Activated T-cell treated with anti-CD3 and anti-CD28 coated beads, Interleukin-2, amount 50 U/mL, for 1 hour (primary cell): Measurements from ENCODE around the gene PROCA1.
"Not testable (repeated sequence)": the region's sequence is repeated elsewhere in the genome, so short reads cannot be mapped to it uniquely, and the experiment has no call there.

ENCODE experiments used
- DNase-seq: peaks from one replicate; pipeline ENCODE4 v3.0.0-alpha.2; 2020

The PROCA1 gene

DNA sequence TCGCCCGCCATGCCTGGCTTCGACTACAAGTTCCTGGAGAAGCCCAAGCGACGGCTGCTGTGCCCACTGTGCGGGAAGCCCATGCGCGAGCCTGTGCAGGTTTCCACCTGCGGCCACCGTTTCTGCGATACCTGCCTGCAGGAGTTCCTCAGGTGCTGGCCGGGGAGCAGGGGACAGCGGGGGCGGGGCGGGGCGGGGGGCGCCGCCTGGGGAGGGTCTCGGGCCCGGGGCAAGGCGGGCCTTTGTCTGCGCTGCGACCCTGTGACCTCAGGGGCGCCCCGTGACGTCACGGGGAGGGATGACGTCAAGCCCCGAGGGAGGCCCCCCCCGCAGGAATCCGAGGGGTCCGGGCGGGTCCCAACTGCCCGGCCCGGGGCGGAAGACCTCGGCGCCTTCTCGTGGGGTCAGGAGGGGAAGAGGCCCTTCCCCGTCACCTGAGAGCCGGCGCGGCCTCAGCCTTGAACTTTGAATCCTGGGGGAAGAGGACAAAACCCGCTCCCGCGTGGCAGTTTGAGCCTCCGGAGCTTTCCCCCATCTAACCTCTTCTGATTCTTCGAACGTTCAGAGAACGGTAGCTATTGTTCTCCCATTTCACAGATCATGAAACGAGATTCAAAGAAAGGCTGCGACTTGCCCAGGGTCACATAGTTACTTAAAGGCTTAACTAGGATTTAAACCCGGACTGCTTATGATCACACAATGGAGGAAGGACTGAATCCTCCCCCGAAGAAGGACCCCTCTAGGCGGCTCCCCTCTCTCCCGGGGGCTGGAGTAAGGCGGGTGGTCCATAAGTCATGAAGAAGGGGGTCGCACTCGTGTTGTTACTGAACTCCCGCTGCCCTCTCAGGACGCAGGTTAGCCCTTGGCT lies 32.6 kb upstream of the PROCA1 start:
- DNase-seq: peak; percentile 80

DNA sequence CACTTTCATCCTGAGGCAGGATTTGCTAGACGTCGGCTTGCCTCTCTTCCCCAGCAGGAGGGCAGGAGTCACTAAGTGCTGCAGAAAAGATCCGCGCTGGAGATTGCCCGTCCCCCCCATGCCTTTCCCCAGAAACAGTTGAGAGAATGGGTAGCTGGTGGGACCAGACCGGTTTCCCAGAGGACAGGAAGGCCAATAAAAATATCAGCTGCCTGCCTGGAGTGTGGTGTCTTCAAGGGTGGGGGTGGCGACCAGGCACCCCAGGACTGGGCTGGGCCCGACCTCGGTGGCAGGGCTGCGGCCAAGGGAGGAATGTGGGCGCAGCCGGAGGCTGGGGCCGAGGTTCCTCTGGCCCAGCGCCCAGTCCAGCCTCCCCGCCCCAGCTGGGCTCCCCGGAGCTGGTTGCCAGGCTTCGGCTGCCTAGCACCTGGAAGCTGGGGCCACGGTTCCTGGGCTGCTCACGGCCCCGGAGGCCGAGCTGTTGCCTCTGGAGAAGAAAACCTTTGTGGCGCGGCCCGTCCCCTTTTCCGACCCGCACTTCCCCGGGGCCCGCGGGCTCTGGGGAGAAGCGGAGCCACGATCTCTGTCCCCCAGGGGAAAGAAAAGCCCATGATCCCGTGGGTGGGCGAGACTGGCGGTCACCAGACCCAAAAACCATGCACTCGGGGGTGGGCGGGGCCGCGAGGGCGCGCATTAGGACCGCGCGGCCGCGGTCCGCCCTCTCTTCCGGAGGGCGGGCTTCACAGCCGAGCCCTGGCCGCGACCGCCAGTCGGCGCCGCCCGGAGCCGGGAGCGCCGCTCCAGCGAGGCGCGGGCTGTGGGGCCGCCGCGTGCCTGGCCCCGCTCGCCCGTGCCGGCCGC lies 31.8 kb upstream of the PROCA1 start, which contains the start of gene TRAF4:
TRAF4 (plus strand) TSS at position 769 of the 861 bp plus-strand sequence. CDS start 102 bp downstream, outside the sequence.
- peak; percentile 82 for DNase-seq

DNA sequence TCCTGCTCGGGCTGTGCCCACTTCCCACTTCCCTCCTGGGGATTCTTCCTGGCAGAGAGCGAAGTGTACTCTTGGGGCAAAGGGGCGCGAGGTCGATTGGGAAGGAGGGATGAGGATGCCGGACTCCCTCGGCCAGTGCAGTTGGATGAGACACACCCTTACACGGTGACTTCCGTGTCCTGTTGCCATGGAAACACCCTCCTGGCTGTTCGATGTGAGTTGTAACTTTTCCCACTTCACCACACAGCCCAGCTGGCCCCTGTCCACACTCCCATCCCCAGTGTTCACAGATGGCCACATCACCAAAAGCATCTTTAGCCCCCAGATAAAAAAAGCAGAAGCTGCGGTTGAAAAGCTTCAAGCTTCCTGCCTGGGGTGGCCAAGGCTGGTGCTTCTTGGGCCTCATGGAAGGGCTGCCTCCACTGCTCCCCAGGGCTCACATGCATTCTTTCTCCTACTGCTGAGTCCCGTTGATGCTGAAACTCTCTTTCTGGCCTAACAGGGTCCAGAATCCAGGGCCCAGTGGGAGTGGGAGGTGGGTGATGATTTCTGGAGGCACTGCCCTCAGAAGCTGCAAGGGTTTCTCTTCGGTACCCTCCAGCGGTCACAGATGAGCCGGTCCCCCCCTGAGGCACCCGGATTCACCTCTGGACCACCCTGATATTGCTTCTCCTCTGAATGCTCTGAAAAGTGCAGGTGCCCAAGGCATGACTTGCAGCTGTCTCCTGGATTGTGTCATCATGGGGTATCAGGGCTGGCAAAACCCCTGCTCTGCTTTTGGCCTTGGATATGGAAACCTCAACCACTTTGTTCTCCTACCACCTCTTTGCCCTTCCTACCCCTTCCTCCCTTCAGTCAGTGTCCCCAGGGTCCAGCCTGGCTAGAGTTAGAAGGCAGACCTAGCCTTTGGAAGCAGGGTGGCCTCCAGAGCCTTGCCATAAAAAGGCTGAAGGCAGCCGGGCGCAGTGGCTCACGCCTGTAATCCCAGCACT lies 30.0 kb upstream of the PROCA1 start:
- DNase-seq: no peak

DNA sequence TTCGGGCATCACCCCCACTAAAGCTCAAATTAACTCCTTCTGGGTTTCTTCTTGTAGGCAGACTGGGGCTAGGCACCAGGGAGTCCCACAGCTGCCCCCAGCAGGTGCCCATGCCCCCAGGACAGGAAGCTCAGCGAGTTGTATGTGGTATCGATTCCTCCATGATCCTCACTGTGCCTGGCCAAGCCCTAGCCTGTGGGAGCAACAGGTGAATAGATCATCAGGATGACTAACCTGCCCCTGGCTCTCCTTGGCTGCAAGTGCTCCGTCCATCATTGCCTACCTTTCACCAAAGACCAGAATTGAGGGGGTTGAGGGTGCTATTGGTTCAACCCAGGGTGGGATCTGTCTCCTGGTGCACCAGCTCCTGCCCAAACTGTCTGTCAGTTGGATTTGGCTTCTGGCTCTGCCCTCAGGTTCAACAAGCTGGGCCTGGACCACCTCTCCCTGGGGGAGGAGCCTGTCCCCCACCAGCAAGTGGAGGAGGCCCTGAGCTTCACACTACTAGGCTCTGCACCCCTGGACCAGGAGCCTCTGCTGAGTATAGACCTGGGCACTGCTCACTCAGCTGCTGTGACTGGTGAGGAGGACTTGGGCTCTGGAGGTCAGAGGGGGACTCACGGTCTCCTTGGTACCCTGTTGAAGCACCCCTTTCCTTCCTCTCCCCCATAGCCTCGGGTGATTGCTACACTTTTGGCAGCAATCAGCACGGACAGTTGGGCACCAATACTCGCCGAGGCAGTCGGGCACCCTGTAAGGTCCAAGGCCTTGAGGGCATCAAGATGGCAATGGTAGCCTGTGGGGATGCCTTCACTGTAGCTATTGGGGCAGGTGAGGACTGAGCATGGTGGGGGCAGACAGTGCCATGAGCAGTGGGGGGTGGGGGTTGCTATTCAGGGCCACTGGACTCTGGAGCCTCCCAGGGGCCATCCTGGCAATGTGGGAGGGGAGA lies 29.0 kb upstream of the PROCA1 start:
- DNase-seq: no peak

DNA sequence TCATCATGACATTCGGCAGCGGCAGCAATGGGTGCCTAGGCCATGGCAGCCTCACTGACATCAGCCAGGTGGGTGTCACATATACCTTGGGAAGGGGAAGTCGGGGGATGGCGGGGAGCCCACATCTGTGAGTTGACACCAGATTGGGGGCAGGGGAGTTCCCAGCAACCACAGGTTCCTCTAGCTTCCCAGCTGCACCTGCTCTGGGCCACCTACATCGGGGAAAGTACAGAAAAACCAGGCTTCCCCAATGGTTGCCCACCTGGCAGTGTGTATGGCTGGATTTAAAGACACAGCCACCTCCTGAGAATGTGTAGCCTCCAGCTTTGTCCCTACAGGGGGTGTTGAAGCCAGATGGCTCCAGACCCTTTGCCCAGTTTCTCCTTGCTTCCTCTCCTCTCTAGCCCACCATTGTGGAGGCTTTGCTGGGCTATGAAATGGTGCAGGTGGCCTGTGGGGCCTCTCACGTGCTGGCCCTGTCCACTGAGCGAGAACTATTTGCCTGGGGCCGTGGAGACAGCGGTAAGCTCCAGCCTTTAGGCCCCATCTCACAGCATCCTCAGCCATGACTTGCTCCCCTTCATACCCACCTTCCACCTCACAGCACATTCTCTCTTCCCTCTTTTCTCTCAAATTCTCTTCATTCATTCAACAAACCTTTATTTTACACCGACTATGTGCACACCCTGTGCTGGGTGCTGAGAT lies 27.1 kb upstream of the PROCA1 start:
- peak; percentile 36 for DNase-seq

DNA sequence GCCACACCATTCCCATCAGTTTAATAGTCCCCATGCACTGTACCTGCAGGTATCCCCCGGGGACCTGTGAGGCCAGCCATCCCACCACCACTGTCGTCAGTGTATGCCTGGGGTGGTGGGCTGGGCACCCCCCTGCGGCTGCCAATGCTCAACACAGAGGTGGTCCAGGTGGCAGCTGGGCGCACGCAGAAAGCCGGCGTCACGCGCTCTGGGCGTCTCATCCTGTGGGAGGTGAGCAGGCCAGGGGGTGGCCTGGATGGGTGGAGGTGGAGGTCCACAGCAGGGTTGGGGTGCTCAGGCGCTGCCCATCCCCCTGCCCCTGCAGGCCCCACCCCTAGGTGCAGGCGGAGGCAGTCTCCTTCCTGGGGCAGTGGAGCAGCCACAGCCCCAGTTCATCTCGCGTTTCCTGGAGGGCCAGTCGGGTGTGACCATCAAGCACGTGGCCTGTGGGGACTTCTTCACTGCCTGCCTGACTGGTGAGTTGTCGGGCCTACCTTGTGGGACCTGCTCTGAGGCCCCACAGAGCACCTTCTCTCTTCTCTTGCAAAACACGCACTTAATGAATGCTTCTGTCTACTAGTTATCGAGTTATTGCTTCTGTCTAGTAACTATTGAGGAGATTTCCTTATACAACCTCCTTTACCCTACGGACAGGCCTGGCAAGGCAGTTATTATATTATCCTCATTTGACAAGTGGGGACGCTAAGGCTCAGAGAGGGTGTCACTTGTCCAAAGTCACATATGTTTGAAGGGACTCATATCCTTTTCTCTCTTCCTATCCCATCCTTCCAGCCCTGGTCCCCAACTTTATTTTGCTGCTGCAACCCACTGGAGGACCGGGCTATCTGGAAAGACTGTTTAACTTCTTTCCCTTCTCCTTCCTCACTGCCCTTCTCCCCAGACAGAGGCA lies 26.3 kb upstream of the PROCA1 start:
- no peak for DNase-seq

DNA sequence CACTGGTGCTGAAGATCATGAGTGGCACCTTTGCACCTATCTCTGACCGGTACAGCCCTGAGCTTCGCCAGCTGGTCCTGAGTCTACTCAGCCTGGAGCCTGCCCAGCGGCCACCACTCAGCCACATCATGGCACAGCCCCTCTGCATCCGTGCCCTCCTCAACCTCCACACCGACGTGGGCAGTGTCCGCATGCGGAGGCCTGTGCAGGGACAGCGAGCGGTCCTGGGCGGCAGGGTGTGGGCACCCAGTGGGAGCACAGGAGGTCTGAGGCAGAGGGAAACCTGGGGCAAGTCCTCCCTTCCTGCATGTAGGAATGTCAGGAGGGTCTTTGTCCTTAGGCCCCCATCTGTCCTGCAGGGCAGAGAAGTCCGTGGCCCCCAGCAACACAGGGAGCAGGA lies 25.6 kb upstream of the PROCA1 start:
- no peak for DNase-seq

DNA sequence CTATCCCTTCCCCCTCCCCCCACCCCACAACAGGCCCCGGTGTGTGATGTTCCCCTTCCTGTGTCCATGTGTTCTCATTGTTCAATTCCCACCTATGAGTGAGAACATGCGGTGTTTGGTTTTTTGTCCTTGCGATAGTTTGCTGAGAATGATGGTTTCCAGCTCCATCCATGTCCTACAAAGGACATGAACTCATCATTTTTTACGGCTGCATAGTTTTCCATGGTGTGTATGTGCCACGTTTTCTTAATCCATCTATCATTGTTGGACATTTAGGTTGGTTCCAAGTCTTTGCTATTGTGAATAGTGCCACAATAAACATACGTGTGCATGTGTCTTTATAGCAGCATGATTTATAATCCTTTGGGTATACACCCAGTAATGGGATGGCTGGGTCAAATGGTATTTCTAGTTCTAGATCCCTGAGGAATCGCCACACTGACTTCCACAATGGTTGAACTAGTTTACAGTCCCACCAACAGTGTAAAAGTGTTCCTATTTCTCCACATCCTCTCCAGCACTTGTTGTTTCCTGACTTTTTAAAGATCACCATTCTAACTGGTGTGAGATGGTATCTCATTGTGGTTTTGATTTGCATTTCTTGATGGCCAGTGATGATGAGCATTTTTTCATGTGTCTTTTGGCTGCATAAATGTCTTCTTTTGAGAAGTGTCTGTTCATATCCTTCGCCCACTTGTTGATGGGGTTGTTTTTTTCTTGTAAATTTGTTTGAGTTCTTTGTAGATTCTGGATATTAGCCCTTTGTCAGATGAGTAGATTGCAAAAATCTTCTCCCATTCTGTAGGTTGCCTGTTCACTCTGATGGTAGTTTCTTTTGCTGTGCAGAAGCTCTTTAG lies 24.5 kb upstream of the PROCA1 start:
- not testable (repeated sequence) for DNase-seq

DNA sequence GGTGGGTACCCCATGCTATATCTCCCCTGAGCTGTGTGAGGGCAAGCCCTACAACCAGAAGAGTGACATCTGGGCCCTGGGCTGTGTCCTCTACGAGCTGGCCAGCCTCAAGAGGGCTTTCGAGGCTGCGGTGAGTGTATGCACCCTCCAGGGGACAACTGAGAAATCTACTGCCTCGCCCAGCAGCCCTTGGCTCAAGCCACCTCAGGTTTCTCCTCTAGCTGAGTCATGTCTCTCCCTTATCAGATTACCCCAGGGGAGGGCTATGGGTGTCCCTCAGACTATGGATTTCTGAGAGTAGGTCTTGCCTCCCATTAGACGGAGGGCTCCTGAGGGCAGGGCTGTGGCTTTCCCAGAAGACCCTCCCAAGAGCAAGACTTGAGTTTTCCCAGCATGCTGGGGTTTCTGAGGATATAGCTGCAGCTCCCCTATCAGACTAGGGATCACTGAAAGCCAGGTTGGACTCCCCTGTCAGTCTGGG lies 23.6 kb upstream of the PROCA1 start:
- DNase-seq: no peak

DNA sequence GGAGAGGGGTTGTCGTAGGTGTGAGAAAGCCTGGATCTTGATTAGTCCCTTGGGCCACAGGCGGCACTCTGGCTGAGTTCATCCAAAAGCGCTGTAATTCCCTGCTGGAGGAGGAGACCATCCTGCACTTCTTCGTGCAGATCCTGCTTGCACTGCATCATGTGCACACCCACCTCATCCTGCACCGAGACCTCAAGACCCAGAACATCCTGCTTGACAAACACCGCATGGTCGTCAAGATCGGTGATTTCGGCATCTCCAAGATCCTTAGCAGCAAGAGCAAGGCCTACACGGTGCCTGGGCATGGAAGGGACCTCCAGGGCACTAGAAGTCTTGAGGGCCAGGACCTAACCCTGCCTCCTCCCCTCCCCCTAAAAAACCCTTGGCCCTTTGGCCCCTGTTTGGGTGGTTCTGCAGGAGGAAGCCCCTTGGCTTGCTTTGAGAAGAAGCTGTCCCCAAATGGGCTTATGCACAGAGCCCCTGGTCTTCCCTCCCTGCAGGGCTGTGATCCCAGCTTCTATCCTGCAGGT lies 23.1 kb upstream of the PROCA1 start:
- no peak for DNase-seq

DNA sequence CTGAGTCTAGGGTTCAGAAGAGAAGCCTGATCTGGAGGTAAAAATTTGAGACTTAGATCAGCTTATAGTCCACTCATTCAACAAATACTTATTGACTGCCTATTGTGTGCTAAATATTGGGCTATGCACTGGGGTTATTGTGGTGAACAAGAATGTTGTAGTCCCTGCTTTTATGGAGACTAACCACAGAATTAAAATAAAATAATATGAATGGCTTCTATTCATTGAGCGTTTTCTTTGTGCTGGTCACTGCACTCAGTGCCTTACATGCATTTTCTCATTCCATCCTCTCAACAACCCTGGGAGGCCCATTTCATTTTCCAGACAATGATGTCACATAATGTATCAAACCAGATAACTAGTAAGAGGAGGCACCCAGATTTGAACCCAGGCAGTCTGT lies 21.7 kb upstream of the PROCA1 start:
- no peak for DNase-seq

DNA sequence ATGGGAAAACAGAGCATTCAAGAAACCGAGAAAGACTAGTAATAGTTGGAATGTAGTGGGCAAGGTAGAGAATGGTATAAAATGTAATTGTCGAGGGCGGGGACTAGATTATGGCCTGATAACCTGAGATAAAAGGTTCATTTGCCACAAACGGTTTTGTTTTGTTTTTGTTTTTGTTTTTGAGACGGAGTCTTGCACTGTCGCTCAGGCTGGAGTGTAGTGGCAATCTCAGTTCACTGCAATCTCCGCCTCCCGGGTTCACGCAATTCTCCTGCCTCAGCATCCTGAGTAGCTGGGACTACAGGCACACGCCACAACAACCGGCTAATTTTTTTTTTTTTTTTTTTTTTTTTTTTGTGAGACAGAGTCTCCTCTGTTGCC lies 18.3 kb upstream of the PROCA1 start:
- no peak for DNase-seq

DNA sequence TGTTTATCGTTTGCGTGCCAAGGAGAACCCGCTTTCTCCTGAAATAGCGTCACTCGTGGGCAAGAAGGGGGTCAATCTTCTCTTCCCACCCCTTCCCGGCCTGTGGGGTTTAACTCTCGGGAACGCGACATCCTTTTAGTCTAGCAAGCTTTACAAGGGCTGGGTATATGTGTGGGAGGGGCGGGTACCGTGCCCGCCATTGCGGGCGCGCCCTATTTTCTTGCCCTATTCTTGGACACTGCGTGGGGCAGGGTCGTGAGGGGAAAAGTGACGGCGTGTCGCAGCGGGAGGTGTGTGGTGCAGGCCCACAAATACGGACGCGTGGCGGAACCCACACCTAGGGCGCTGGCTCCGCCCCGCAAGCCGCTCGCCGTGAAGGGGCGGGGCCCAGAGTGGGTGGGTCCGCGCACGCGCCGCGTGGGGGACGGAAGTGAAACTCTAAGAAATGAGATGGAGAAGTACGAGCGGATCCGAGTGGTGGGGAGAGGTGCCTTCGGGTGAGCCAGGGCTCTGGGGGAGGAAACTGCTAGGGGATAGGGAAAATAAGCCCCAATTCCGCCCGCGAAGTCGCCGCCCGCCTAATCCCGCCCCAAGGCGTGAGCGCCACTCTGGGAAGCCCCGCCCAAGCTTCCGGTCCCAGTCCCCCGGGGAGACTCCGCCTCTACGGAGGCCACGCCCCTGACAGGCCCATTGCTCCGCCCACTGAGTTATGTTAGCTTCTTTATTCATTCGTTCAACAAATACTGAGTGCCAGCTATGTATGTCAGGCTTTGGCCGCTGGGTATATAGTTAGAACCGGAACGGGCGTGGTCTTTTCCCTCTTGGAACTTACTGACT lies 16.9 kb upstream of the PROCA1 start, which contains the start of gene NEK8:
NEK8 (plus strand) TSS at position 425 of the 837 bp plus-strand sequence; CDS start at position 451, 26 bp downstream.
- peak; percentile 99 for DNase-seq

DNA sequence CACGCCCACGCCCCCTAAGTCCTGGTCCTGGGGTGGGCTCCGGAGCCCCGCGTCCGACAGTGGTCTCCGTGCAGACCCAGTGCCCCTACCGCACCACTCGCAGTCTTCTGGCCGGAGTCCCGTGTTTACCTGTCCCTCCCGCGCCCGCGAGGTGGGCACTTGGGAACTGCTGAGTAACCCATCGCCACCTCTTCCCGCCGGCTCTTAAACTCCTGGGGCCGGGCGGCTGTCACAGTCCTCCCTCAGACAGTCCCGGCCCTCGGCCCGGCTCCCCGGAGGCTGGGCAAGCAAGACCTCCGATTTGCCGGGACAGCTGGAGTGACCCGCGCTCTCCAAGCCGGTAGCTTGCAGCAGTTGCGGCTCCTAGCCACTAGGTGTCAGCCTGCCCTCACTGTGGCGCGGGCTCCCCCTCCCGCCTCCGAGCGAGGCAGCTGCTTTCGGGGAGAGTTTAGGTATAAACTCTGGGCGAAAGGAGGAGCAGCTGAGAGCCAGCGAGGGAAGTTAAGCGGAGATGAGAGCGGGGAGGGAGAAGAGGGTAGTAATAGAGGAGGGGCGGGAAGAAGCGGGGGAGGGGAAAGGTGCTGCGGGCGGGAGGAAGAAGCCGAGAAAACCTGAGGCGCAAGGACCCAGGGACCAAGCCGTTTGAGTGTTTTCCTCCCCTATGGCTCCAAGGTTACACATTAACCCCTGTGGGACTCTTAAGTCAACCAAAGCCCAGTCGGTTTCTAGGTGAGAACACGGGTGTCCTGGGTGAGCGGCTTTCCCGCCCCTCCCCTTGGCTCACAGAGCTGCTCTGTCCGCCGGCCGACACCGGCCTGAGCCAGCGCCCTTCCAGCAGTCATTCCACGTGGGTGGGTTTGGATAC lies 15.2 kb upstream of the PROCA1 start:
- peak; percentile 92 for DNase-seq

DNA sequence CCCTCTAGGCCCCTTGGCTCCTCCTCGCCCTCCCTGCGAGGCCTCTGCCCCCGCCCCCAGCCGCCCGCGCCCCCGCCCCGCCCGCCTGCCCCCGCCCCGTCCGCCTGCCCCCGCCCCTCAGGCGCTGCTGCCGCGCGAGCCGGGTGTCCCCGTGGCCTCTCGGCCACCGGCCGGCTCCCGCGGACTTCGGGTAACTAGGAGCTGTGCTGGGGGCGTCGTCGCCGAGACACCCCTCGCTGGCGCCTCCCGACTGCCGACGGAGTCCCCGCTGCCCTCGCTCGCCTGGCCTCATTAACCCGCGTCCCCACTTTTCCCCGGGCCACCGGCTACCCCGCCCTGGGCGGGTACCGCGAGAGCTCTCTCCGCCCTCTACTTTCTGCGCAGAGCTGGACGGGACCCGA lies 14.5 kb upstream of the PROCA1 start, which contains the start of gene TLCD1:
TLCD1 (minus strand) TSS at position 8 of the 401 bp plus-strand sequence. CDS start 136 bp downstream, outside the sequence.
- peak; percentile 76 for DNase-seq
